RWPE2 (cell line): ENCODE measurements around the gene COL4A5.

Source experiments
- ATAC-seq: fragments of 200-7000 bp; cut with Tn5 transposase; 3 replicates; pipeline ENCODE4 v1.9.1; 2021; ENCODE audit warnings: low read depth
- DNase-seq: peaks from one replicate; pipeline ENCODE4 v3.0.0-alpha.2; 2020; ENCODE audit warnings: low spot score
- H3K27ac ChIP-seq: fragments of 450-650 bp; 2 replicates; pipeline ENCODE4 v1.5.1; 2017; ENCODE audit warnings: mild to moderate bottlenecking; ENCODE audit not compliant: poor library complexity, severe bottlenecking
- H3K27me3 ChIP-seq: fragments of 250-450 bp; sonication (Bioruptor Pico); 2 replicates; pipeline ENCODE4 v1.5.1; 2021; ENCODE audit warnings: mild to moderate bottlenecking, moderate library complexity; ENCODE audit not compliant: insufficient read depth, poor library complexity, severe bottlenecking
- H3K36me3 ChIP-seq: fragments of 250-450 bp; sonication (Bioruptor Pico); 2 replicates; pipeline ENCODE4 v1.5.1; 2020; ENCODE audit warnings: low read depth, mild to moderate bottlenecking, moderate library complexity
- H3K4me1 ChIP-seq: fragments of 250-450 bp; sonication (Bioruptor Pico); 2 replicates; pipeline ENCODE4 v1.5.1; 2021; ENCODE audit warnings: mild to moderate bottlenecking, moderate library complexity; ENCODE audit not compliant: insufficient read depth, poor library complexity, severe bottlenecking
- H3K4me3 ChIP-seq: fragments of 250-450 bp; sonication (Bioruptor Pico); 2 replicates; pipeline ENCODE4 v1.5.1; 2021; ENCODE audit warnings: mild to moderate bottlenecking, moderate library complexity; ENCODE audit not compliant: severe bottlenecking
- H3K9me3 ChIP-seq: fragments of 250-450 bp; sonication (Bioruptor Pico); 2 replicates; pipeline ENCODE4 v1.5.1; 2021; ENCODE audit warnings: mild to moderate bottlenecking, moderate library complexity; ENCODE audit not compliant: severe bottlenecking
- TF ChIP-seq, protein P1 (sequence below): fragments of 450-650 bp; IDR thresholded peaks from one replicate; pipeline ENCODE4 v1.5.1; 2017; ENCODE audit warnings: mild to moderate bottlenecking, moderate library complexity; ENCODE audit not compliant: poor library complexity, severe bottlenecking

Gene COL4A5

DNA sequence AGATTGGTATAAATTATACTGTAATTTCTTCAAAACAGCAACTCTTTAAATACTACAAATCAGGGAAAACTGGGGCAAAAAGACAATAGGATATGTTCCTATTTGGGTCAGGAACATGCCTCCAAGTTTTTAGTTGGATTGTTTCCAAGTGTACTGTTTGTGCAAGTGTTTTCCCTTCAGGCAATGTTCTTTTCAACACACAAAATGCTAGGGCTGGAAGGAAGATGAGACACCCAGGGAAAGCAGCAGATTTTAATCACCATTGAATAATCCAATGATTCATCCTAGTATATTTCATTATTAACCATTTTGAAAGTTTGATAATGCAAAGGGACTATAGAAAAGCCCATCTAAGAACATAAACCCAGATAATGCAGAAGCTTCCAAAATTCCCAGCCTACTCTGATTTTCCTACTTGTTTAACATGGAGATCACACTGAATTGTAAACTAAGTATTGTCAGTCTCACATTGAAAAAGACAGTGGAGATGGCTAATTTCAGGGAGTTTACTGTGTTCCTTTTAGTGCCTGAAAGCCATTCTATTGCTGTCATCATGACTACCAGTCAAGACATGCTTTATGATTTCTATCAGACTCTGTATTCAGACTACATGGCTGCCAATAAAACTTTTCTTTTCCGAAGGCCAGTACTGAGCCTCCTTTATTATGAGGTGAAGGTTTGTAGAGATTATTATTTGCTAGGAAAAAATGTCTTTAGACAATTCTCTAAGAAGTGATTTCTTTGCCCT lies 40.0 kb upstream of the COL4A5 start:
- DNase-seq: no peak
- H3K27me3 ChIP-seq: no peaks in the 10 kb centered on the region
- TF ChIP-seq, protein P1, sequence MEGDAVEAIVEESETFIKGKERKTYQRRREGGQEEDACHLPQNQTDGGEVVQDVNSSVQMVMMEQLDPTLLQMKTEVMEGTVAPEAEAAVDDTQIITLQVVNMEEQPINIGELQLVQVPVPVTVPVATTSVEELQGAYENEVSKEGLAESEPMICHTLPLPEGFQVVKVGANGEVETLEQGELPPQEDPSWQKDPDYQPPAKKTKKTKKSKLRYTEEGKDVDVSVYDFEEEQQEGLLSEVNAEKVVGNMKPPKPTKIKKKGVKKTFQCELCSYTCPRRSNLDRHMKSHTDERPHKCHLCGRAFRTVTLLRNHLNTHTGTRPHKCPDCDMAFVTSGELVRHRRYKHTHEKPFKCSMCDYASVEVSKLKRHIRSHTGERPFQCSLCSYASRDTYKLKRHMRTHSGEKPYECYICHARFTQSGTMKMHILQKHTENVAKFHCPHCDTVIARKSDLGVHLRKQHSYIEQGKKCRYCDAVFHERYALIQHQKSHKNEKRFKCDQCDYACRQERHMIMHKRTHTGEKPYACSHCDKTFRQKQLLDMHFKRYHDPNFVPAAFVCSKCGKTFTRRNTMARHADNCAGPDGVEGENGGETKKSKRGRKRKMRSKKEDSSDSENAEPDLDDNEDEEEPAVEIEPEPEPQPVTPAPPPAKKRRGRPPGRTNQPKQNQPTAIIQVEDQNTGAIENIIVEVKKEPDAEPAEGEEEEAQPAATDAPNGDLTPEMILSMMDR: no peak
- no peaks in the 10 kb centered on the region for H3K9me3 ChIP-seq
- peak overlapping the region; percentile 98 for H3K27ac ChIP-seq
- peak; percentile 65 for ATAC-seq
- H3K36me3 ChIP-seq: peaks cover 4% of the 10 kb centered on the region; the same call in 1 of the 2 replicates
- peaks cover 67% of the 10 kb centered on the region for H3K4me1 ChIP-seq
- no peak overlapping the region for H3K4me3 ChIP-seq

DNA sequence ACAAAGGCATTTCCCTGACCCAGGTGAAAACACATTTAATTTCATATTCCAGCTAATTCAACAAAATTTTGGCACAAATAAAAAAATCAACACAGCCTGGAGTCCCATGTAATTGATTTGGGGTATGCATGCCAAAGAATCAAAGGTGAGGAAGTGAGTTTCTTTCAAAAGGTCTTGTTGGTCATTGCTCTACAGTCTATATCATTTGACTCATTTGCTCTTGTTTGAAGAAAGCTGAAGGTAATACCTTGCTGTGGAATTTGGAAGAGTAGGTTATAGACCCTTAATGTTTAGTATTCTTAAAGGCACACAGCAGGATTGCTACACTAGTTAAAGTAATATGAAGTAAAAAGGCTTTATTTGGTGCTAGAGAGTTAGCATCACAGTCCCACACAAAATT lies 26.9 kb upstream of the COL4A5 start:
- Histone ChIP-seq H3K36me3 (no peaks in the 10 kb centered on the region; the same call in 1 of the 2 replicates), H3K27me3 (no peaks in the 10 kb centered on the region), H3K4me1 (peaks cover 30% of the 10 kb centered on the region), H3K27ac (peak overlapping the region; percentile 76), H3K9me3 (no peaks in the 10 kb centered on the region), H3K4me3 (no peak overlapping the region)
- TF ChIP-seq, protein P1: no peak
- ATAC-seq: peak; percentile 95
- no peak for DNase-seq

DNA sequence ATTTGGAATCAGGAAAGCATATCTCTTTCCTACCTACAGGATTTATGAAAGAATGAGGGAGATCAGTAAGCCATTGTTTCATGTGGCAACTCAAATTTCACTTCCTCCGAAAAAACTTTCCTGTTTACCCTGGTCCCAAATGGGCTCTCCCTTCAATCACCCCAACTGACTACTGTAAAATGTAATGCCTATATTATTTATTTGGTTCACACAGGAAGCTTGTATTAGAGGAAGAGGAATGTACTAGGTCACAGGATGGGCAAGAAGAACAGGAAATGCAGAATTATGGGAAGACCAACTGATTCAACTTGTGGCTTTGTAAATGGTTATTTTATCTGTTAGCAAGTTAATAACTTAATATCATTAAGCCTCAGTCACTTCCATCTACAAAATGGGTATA lies 24.5 kb upstream of the COL4A5 start:
- Histone ChIP-seq H3K4me1 (peaks cover 30% of the 10 kb centered on the region), H3K36me3 (no peaks in the 10 kb centered on the region), H3K27ac (peak overlapping the region; percentile 76), H3K27me3 (no peaks in the 10 kb centered on the region), H3K4me3 (no peak overlapping the region), H3K9me3 (no peaks in the 10 kb centered on the region)
- ATAC-seq: no peak
- TF ChIP-seq, protein P1: no peak
- no peak for DNase-seq

DNA sequence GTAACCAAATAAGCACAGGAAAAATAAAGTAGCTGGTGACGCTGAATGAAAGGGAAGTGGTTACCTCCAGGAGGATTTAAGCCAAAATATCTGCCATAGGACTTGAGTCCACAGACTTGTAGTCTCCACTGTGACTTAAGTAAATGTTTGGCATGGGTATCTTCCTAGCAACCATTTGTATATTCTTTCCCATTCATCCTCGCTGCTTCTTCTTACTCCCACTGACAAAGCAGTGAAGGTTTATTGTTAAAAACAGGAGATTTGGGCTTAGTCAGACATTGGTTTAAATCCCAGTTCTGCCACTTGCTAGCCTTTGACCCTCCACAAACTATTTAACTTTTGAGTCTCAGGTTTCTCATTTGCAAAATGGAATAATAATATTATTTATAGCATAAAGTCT lies 23.7 kb upstream of the COL4A5 start:
- ATAC-seq (no peak), DNase-seq (no peak)
- no peaks in the 10 kb centered on the region for H3K9me3 ChIP-seq
- TF ChIP-seq, protein P1: no peak
- no peaks in the 10 kb centered on the region for H3K27me3 ChIP-seq
- no peaks in the 10 kb centered on the region for H3K36me3 ChIP-seq
- no peak overlapping the region for H3K4me3 ChIP-seq
- H3K4me1 ChIP-seq: peaks cover 30% of the 10 kb centered on the region
- H3K27ac ChIP-seq: peak overlapping the region; percentile 76

DNA sequence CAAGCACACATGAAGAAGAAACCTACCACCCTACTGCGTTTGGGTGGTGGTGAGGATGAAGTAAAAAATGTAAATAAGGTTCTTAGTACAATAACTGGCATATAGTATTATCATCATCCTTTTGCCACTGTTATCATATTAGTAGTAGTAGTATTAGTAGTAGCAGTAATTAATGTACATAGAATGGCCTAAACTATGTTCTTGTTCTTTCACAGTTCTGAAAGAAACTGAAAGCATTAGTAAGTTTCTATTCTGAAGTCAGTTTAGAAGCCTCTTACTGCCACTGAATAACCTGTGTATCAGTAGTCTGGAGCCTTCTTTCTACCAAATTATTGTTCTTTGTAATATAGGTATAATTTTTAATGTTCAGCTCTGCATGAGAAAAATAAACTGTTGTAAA lies 22.4 kb upstream of the COL4A5 start:
- TF ChIP-seq, protein P1: no peak

More for the DNA sequence above, 22.4 kb upstream of the COL4A5 start:
- ATAC-seq: no peak
- Histone ChIP-seq H3K4me3 (no peak overlapping the region), H3K27ac (no peak overlapping the region), H3K9me3 (no peaks in the 10 kb centered on the region), H3K4me1 (peaks cover 26% of the 10 kb centered on the region), H3K36me3 (no peaks in the 10 kb centered on the region), H3K27me3 (no peaks in the 10 kb centered on the region)
- DNase-seq: no peak
